GM12873 (cell line): ENCODE data around the gene RPL21.

Experiments
- CTCF ChIP-seq: IDR thresholded peaks from 2 replicates; pipeline ENCODE4 v1.5.1; 2012; ENCODE audit warnings: low read depth, mild to moderate bottlenecking, moderate library complexity, low read length, control low read depth; ENCODE audit not compliant: insufficient read depth; ENCODE audit errors: missing control alignments

The RPL21 gene

GRCh38 chr13:27251166-27252091 is at the start of gene RPL21:
Gene RPL21 (plus strand): TSS chr13:27251558. CDS start chr13:27253777, 2,219 bp downstream.
- TF ChIP-seq CTCF = no peak

GRCh38 chr13:27201661-27202060 is 49.7 kb upstream of the RPL21 start:
- TF ChIP-seq CTCF = no peak

GRCh38 chr13:27203186-27203585 is 48.2 kb upstream of the RPL21 start:
- no peak for TF ChIP-seq CTCF

- TF ChIP-seq CTCF = peak; percentile 11
These were observed 47.5 kb upstream of the RPL21 start for GRCh38 chr13:27203854-27204253.

- TF ChIP-seq CTCF = no peak
These were observed 42.8 kb upstream of the RPL21 start for GRCh38 chr13:27208514-27208913.

GRCh38 chr13:27211271-27211670 is 40.1 kb upstream of the RPL21 start:
- TF ChIP-seq CTCF = no peak

GRCh38 chr13:27211771-27212364 is 39.5 kb upstream of the RPL21 start:
- TF ChIP-seq CTCF = no peak
